ENCODE measurements around the gene DRC3. TPM values are rescaled to one million over a fixed set of nuclear protein-coding genes. Genes with fewer than 3 reads are reported as not detected.

DRC3 gene
- total and polyA plus RNA-seq, 8 donors, result 2.1 to 19.3 (median 2.9) TPM

GRCh38 chr17:17957584-17957916 is 15.1 kb upstream of the DRC3 start:
- no peak for FAIRE-seq
- peak overlapping the region in 2 of 4 donors; percentile 40 to 63 for H3K27ac ChIP-seq
- peaks cover 0 to 32% (median 26%) of the 10 kb centered on the region in 3 donors for H3K4me1 ChIP-seq

GRCh38 chr17:17958982-17959381 is 13.7 kb upstream of the DRC3 start:
- WGBS, 2 donors, result 83 to 84% methylated on average over 5 of the region's 5 CpGs
- DNase-seq (no peak), ATAC-seq (peak in 1 of 4 donors; percentile 9), FAIRE-seq (no peak)
- Histone ChIP-seq H3K36me3 (no peaks in the 10 kb centered on the region), H3K4me1 (peaks cover 0 to 32% (median 26%) of the 10 kb centered on the region in 3 donors), H3K27ac (peak overlapping the region; percentile 27 to 63 (median 39)), H3K4me3 (no peak overlapping the region), H3K9me3 (no peaks in the 10 kb centered on the region), H3K27me3 (no peaks in the 10 kb centered on the region)
- intact Hi-C loops (cut with DNase I), result no loop called here
- TF ChIP-seq CTCF (IDR thresholded peaks at IDR 0.05), result no peak

More at GRCh38 chr17:17957584-17957916, 15.1 kb upstream of the DRC3 start:
- Histone ChIP-seq H3K9me3 (no peaks in the 10 kb centered on the region), H3K27me3 (no peaks in the 10 kb centered on the region), H3K36me3 (no peaks in the 10 kb centered on the region), H3K4me3 (no peak overlapping the region)
- intact Hi-C loops (cut with DNase I), result no loop called here
- WGBS, 2 donors, result 92 to 93% methylated on average over 7 of the region's 7 CpGs
- ATAC-seq (no peak), DNase-seq (no peak)
- no peak for TF ChIP-seq CTCF (IDR thresholded peaks at IDR 0.05)

- FAIRE-seq (no peak), DNase-seq (peak in 1 of 6 donors; percentile 19), ATAC-seq (peak; percentile 48 to 78 (median 72))
- Histone ChIP-seq H3K27me3 (no peaks in the 10 kb centered on the region), H3K36me3 (no peaks in the 10 kb centered on the region), H3K4me3 (peak overlapping the region in 1 of 4 donors; percentile 13), H3K4me1 (peaks cover 0 to 32% (median 26%) of the 10 kb centered on the region in 3 donors), H3K9me3 (no peaks in the 10 kb centered on the region), H3K27ac (peak overlapping the region in 3 of 4 donors; percentile 16 to 63 (median 45))
- 26 to 29% methylated on average over 7 of the region's 7 CpGs for WGBS, 2 donors
- TF ChIP-seq CTCF (IDR thresholded peaks at IDR 0.05), result no peak
- intact Hi-C loops (cut with DNase I), result no loop called here
Measured at GRCh38 chr17:17959520-17960361, 12.9 kb upstream of the DRC3 start.

- intact Hi-C loops (cut with DNase I), result no loop called here
- H3K36me3 ChIP-seq, result no peaks in the 10 kb centered on the region
- ATAC-seq, result no peak
- H3K27me3 ChIP-seq, result no peaks in the 10 kb centered on the region
- peaks cover 0 to 32% (median 26%) of the 10 kb centered on the region in 3 donors for H3K4me1 ChIP-seq
- DNase-seq, result no peak
- peak overlapping the region in 2 of 4 donors; percentile 45 to 63 for H3K27ac ChIP-seq
- 69 to 73% methylated on average over 5 of the region's 5 CpGs for WGBS, 2 donors
- H3K4me3 ChIP-seq, result no peak overlapping the region
- no peaks in the 10 kb centered on the region for H3K9me3 ChIP-seq
- FAIRE-seq, result no peak
- TF ChIP-seq CTCF (IDR thresholded peaks at IDR 0.05), result no peak
Measured at GRCh38 chr17:17960500-17961030, 12.1 kb upstream of the DRC3 start.

- intact Hi-C loops (cut with DNase I), result no loop called here
Measured at GRCh38 chr17:17963066-17963465, 9.6 kb upstream of the DRC3 start.

More at GRCh38 chr17:17963066-17963465, 9.6 kb upstream of the DRC3 start:
- DNase-seq, result no peak
- Histone ChIP-seq H3K36me3 (no peaks in the 10 kb centered on the region), H3K4me3 (no peak overlapping the region), H3K27me3 (no peaks in the 10 kb centered on the region), H3K4me1 (peaks cover 0 to 22% (median 21%) of the 10 kb centered on the region in 3 donors), H3K27ac (no peak overlapping the region), H3K9me3 (no peaks in the 10 kb centered on the region)
- WGBS, 2 donors, result 83 to 84% methylated on average over 4 of the region's 4 CpGs
- no peak for FAIRE-seq
- TF ChIP-seq CTCF (IDR thresholded peaks at IDR 0.05), result no peak
- ATAC-seq, result no peak
